Peyer's patch (tissue), 4 donors: Measurements from ENCODE around the gene INHBE.

Experiments used
- POLR2A ChIP-seq, 2 donors: fragments of 450-650 bp; IDR thresholded peaks; one replicate each; pipeline ENCODE4 v1.5.1; 2017; ENCODE audit warnings: antibody characterized with exemption in 2 of 2, mild to moderate bottlenecking in 2 of 2, moderate library complexity in 2 of 2
- TF ChIP-seq, protein P1 (sequence below), 6 experiments: fragments of 450-650 bp in 4 of 6; fragments of 200-600 bp in 2 of 6; sonication (generic) in 1 of 6; IDR thresholded peaks; one replicate each; pipeline ENCODE4 v1.5.1; 2017 to 2019; ENCODE audit warnings: antibody characterized with exemption in 6 of 6, mild to moderate bottlenecking in 3 of 6, moderate library complexity in 1 of 6

DNA sequence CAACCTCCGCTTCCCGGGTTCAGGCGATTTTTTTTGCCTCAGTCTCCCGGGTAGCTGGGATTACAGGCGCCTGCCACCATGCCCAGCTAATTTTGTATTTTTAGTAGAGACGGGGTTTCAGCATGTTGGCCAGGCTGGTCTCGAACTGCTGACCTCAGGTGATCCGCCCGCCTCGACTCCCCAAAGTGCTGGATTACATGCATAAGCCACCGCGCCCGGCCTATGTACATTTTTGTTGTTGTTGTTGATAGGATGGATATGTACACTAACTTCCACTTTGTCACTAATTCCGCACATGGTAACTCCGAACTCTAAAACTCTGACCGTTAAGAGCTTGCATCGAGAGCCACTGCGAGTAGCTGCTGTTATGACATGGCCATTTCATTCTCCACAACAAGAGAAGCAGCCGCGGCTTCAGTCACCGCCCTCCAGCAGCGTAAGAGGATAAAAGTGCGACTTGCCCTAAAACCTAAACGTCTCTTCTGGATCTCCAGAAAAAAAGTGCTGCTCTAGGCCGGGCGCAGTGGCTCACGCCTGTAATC is 32.0 kb downstream of the INHBE start:
- TF ChIP-seq, protein P1, sequence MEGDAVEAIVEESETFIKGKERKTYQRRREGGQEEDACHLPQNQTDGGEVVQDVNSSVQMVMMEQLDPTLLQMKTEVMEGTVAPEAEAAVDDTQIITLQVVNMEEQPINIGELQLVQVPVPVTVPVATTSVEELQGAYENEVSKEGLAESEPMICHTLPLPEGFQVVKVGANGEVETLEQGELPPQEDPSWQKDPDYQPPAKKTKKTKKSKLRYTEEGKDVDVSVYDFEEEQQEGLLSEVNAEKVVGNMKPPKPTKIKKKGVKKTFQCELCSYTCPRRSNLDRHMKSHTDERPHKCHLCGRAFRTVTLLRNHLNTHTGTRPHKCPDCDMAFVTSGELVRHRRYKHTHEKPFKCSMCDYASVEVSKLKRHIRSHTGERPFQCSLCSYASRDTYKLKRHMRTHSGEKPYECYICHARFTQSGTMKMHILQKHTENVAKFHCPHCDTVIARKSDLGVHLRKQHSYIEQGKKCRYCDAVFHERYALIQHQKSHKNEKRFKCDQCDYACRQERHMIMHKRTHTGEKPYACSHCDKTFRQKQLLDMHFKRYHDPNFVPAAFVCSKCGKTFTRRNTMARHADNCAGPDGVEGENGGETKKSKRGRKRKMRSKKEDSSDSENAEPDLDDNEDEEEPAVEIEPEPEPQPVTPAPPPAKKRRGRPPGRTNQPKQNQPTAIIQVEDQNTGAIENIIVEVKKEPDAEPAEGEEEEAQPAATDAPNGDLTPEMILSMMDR (IDR thresholded peaks at IDR 0.05): no peak
- TF ChIP-seq POLR2A (IDR thresholded peaks at IDR 0.05): no peak
